ENCODE results near the gene TEC.

The TEC gene

GRCh38 chr4:48124870-48125269, 144.8 kb downstream of the TEC start:
- Histone ChIP-seq H3K36me3 (ENCODE audit: control insufficient read depth, insufficient read depth, low read length) (no peaks in the 10 kb centered on the region), H3K4me1 (peaks cover 17% of the 10 kb centered on the region), H3K4me3 (ENCODE audit: low read depth, low read length) (no peak overlapping the region), H3K4me2 (ENCODE audit: low read length) (no peak overlapping the region), H3K27me3 (ENCODE audit: control insufficient read depth, insufficient read depth, low read length) (no peaks in the 10 kb centered on the region), H3K9ac (no peak overlapping the region), H3K27ac (peak overlapping the region; percentile 15), H3K79me2 (no peaks in the 10 kb centered on the region), H3K9me3 (ENCODE audit: control insufficient read depth, low read length) (no peaks in the 10 kb centered on the region), H2AFZ (no peak overlapping the region)
- TF ChIP-seq, protein P1, sequence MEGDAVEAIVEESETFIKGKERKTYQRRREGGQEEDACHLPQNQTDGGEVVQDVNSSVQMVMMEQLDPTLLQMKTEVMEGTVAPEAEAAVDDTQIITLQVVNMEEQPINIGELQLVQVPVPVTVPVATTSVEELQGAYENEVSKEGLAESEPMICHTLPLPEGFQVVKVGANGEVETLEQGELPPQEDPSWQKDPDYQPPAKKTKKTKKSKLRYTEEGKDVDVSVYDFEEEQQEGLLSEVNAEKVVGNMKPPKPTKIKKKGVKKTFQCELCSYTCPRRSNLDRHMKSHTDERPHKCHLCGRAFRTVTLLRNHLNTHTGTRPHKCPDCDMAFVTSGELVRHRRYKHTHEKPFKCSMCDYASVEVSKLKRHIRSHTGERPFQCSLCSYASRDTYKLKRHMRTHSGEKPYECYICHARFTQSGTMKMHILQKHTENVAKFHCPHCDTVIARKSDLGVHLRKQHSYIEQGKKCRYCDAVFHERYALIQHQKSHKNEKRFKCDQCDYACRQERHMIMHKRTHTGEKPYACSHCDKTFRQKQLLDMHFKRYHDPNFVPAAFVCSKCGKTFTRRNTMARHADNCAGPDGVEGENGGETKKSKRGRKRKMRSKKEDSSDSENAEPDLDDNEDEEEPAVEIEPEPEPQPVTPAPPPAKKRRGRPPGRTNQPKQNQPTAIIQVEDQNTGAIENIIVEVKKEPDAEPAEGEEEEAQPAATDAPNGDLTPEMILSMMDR (IDR thresholded peaks at IDR 0.05), result no peak

DNA sequence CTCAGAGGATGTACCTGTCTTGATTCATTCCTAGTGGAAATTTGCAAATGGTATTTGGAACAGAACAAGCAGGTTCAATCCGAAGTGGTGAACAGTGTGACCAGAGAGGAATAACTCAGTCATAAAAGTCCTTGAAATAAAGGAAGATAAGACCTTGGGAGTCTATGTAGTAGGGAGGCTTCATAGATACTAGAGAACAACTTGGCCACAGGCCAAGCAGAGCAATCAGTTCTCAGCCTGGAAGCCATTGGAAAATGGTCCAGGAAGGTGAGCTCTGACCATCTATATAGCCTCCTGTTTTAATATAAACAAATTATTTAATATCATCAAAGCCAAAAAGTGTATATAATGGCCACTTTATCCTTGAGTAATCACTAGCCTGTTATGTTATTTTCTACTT, 146.9 kb downstream of the TEC start:
- Histone ChIP-seq H3K79me2 (no peaks in the 10 kb centered on the region), H3K27ac (no peak overlapping the region), H2AFZ (no peak overlapping the region), H3K9me3 (ENCODE audit: control insufficient read depth, low read length) (no peaks in the 10 kb centered on the region), H3K4me3 (ENCODE audit: low read depth, low read length) (no peak overlapping the region), H3K27me3 (ENCODE audit: control insufficient read depth, insufficient read depth, low read length) (no peaks in the 10 kb centered on the region), H3K4me1 (peaks cover 28% of the 10 kb centered on the region), H3K9ac (no peak overlapping the region), H3K4me2 (ENCODE audit: low read length) (no peak overlapping the region), H3K36me3 (ENCODE audit: control insufficient read depth, insufficient read depth, low read length) (no peaks in the 10 kb centered on the region)
- TF ChIP-seq, protein P1 (IDR thresholded peaks at IDR 0.05), result no peak

GRCh38 chr4:48121180-48121579, 148.5 kb downstream of the TEC start:
- no peak overlapping the region for H3K9ac ChIP-seq
- TF ChIP-seq, protein P1 (IDR thresholded peaks at IDR 0.05), result no peak
- peak overlapping the region; percentile 58 for H3K27ac ChIP-seq

GRCh38 chr4:48120132-48120531, 149.5 kb downstream of the TEC start:
- Histone ChIP-seq H3K4me2 (ENCODE audit: low read length) (no peak overlapping the region), H3K79me2 (no peaks in the 10 kb centered on the region), H3K9me3 (ENCODE audit: control insufficient read depth, low read length) (no peaks in the 10 kb centered on the region), H2AFZ (no peak overlapping the region), H3K9ac (no peak overlapping the region), H3K36me3 (ENCODE audit: control insufficient read depth, insufficient read depth, low read length) (no peaks in the 10 kb centered on the region), H3K27ac (peak overlapping the region; percentile 58), H3K4me1 (peaks cover 26% of the 10 kb centered on the region), H3K4me3 (ENCODE audit: low read depth, low read length) (no peak overlapping the region), H3K27me3 (ENCODE audit: control insufficient read depth, insufficient read depth, low read length) (no peaks in the 10 kb centered on the region)
- TF ChIP-seq, protein P1 (IDR thresholded peaks at IDR 0.05), result no peak

More at GRCh38 chr4:48121180-48121579, 148.5 kb downstream of the TEC start:
- peak overlapping the region; percentile 25 for H3K4me3 ChIP-seq (ENCODE audit: low read depth, low read length)
- peak overlapping the region; percentile 57 for H3K4me2 ChIP-seq (ENCODE audit: low read length)
- H3K4me1 ChIP-seq, result peaks cover 26% of the 10 kb centered on the region
- H3K36me3 ChIP-seq (ENCODE audit: control insufficient read depth, insufficient read depth, low read length), result no peaks in the 10 kb centered on the region
- peak overlapping the region; percentile 2 for H2AFZ ChIP-seq
- no peaks in the 10 kb centered on the region for H3K9me3 ChIP-seq (ENCODE audit: control insufficient read depth, low read length)
- no peaks in the 10 kb centered on the region for H3K79me2 ChIP-seq
- no peaks in the 10 kb centered on the region for H3K27me3 ChIP-seq (ENCODE audit: control insufficient read depth, insufficient read depth, low read length)

GRCh38 chr4:48119646-48120045, 150.0 kb downstream of the TEC start:
- H3K36me3 ChIP-seq (ENCODE audit: control insufficient read depth, insufficient read depth, low read length), result no peaks in the 10 kb centered on the region
- H3K4me2 ChIP-seq (ENCODE audit: low read length), result no peak overlapping the region
- TF ChIP-seq, protein P1 (IDR thresholded peaks at IDR 0.05), result no peak
- no peak overlapping the region for H3K4me3 ChIP-seq (ENCODE audit: low read depth, low read length)
- no peaks in the 10 kb centered on the region for H3K27me3 ChIP-seq (ENCODE audit: control insufficient read depth, insufficient read depth, low read length)
- no peak overlapping the region for H2AFZ ChIP-seq
- H3K4me1 ChIP-seq, result peaks cover 26% of the 10 kb centered on the region
- no peaks in the 10 kb centered on the region for H3K79me2 ChIP-seq
- no peaks in the 10 kb centered on the region for H3K9me3 ChIP-seq (ENCODE audit: control insufficient read depth, low read length)
- no peak overlapping the region for H3K9ac ChIP-seq
- peak overlapping the region; percentile 7 for H3K27ac ChIP-seq
